Gastrocnemius medialis (tissue), 4 donors: Measurements from ENCODE around the gene NCAN. TPM values are rescaled to one million over a fixed set of nuclear protein-coding genes. Genes with fewer than 3 reads are reported as not detected.

Experiments used
- ATAC-seq, 2 donors: fragments of 150-250 bp; one replicate each; pipeline ENCODE4 v1.9.1; 2016
- DNase-seq, 2 donors: peaks; one replicate each; pipeline ENCODE4 v3.0.0-alpha.2; 2019
- H3K27ac ChIP-seq, 4 donors: fragments of 200-600 bp; sonication (generic); 1 replicate in 1 of 4; 2 replicates in 3 of 4; pipeline ENCODE4 v1.5.1; 2016 to 2018; ENCODE audit warnings: mild to moderate bottlenecking in 2 of 4, moderate library complexity in 1 of 4
- H3K27me3 ChIP-seq, 3 donors: fragments of 200-600 bp; sonication (generic) in 2 of 3; 1 replicate in 1 of 3; 2 replicates in 2 of 3; pipeline versions ENCODE4 v1.5.1 to v1.6.0; 2016 to 2019; ENCODE audit warnings: mild to moderate bottlenecking in 1 of 3, moderate library complexity in 1 of 3
- H3K36me3 ChIP-seq, 2 donors: fragments of 200-600 bp; sonication (generic) in 1 of 2; one replicate each; pipeline ENCODE4 v1.5.1; 2017 to 2018
- H3K4me1 ChIP-seq, 2 donors: fragments of 200-600 bp; sonication (generic) in 1 of 2; one replicate each; pipeline ENCODE4 v1.5.1; 2016 to 2017; ENCODE audit warnings: mild to moderate bottlenecking in 2 of 2
- H3K4me3 ChIP-seq, 4 donors: fragments of 200-600 bp; sonication (generic) in 3 of 4; 1 replicate in 1 of 4; 2 replicates in 3 of 4; pipeline ENCODE4 v1.5.1; 2016 to 2019; ENCODE audit warnings: mild to moderate bottlenecking in 2 of 4
- H3K9me3 ChIP-seq, 3 donors: fragments of 200-600 bp; sonication (generic) in 2 of 3; 1 replicate in 1 of 3; 2 replicates in 2 of 3; pipeline ENCODE4 v1.5.1; 2016 to 2019
- CTCF ChIP-seq, 5 experiments: fragments of 450-650 bp in 3 of 5; fragments of 200-600 bp in 2 of 5; sonication (generic) in 2 of 5; IDR thresholded peaks in 4 of 5; conservative IDR thresholded peaks in 1 of 5; 1 replicate in 4 of 5; 2 replicates in 1 of 5; pipeline ENCODE4 v1.5.1; 2016 to 2019; ENCODE audit warnings: antibody characterized with exemption in 5 of 5, mild to moderate bottlenecking in 3 of 5, moderate library complexity in 3 of 5
- POLR2A ChIP-seq, 2 donors: fragments of 450-650 bp; IDR thresholded peaks; one replicate each; pipeline ENCODE4 v1.6.1; 2017; ENCODE audit warnings: antibody characterized with exemption in 2 of 2, mild to moderate bottlenecking in 2 of 2, moderate library complexity in 2 of 2
- in situ Hi-C, 4 donors: fragments of 200-750 bp; cut with MboI; loops; one replicate each; pipeline versions ENCODE4 v1.15.0 to v1.8.0; 2017; ENCODE audit warnings: low sequenced_read_pairs in 4 of 4
- intact Hi-C: fragments of 100-400 bp; cut with DNase I; formaldehyde crosslinking; loops from one replicate; pipeline ENCODE4 v1.15.1; 2023; ENCODE audit warnings: low total_unique reads
- total RNA-seq, 4 donors: library from RNA; depleted of rRNA; stranded (reverse); fragments of >200 nt; gene quantifications; one replicate each; pipeline versions ENCODE4 v1.1.0 to v1.2.3, GENCODE V29; 2016

Gene NCAN
- total RNA-seq, 4 donors from 2014 or later = not detected

- H3K27me3 ChIP-seq = no peaks in the 10 kb centered on the region
- H3K27ac ChIP-seq = no peak overlapping the region
- TF ChIP-seq POLR2A (IDR thresholded peaks at IDR 0.05) = no peak
- intact Hi-C loops (no loop called here), in situ Hi-C loops (no loop called here)
- H3K9me3 ChIP-seq = no peaks in the 10 kb centered on the region
- DNase-seq = no peak
- ATAC-seq = no peak
- no peaks in the 10 kb centered on the region for H3K4me1 ChIP-seq
- peaks cover 0 to 43% of the 10 kb centered on the region in 2 donors for H3K36me3 ChIP-seq
- H3K4me3 ChIP-seq = no peak overlapping the region
These were observed 80.8 kb downstream of the NCAN start for GRCh38 chr19:19292607-19293006.

- no peaks in the 10 kb centered on the region for H3K27me3 ChIP-seq
- intact Hi-C loops = no loop called here
- no peak for DNase-seq
- H3K36me3 ChIP-seq = peaks cover 0 to 22% of the 10 kb centered on the region in 2 donors
- in situ Hi-C loops = no loop called here
- TF ChIP-seq POLR2A (IDR thresholded peaks at IDR 0.05) (no peak), CTCF (IDR thresholded peaks at IDR 0.05 in 4 of 5, conservative IDR thresholded peaks at IDR 0.05 in 1 of 5) (no peak)
- no peaks in the 10 kb centered on the region for H3K4me1 ChIP-seq
- no peak overlapping the region for H3K4me3 ChIP-seq
- ATAC-seq = no peak
- H3K27ac ChIP-seq = no peak overlapping the region
- H3K9me3 ChIP-seq = no peaks in the 10 kb centered on the region
These were observed 83.2 kb downstream of the NCAN start for GRCh38 chr19:19294914-19295313.

- DNase-seq (no peak), ATAC-seq (peak in 1 of 2 donors; percentile 44)
- peaks cover 0 to 35% of the 10 kb centered on the region in 2 donors for H3K36me3 ChIP-seq
- H3K4me1 ChIP-seq = no peaks in the 10 kb centered on the region
- intact Hi-C loops = no loop called here
- in situ Hi-C loops = no loop called here
- no peak overlapping the region for H3K27ac ChIP-seq
- no peak overlapping the region for H3K4me3 ChIP-seq
- no peaks in the 10 kb centered on the region for H3K27me3 ChIP-seq
- TF ChIP-seq POLR2A (IDR thresholded peaks at IDR 0.05) = no peak
- no peak for TF ChIP-seq CTCF (IDR thresholded peaks at IDR 0.05 in 4 of 5, conservative IDR thresholded peaks at IDR 0.05 in 1 of 5)
- H3K9me3 ChIP-seq = no peaks in the 10 kb centered on the region
These were observed 85.4 kb downstream of the NCAN start for GRCh38 chr19:19296953-19297689.

- no peaks in the 10 kb centered on the region for H3K9me3 ChIP-seq
- DNase-seq (peak in 1 of 2 donors; percentile 29), ATAC-seq (peak in 1 of 2 donors; percentile 41)
- intact Hi-C loops (no loop called here), in situ Hi-C loops (no loop called here)
- no peaks in the 10 kb centered on the region for H3K4me1 ChIP-seq
- peaks cover 0 to 36% of the 10 kb centered on the region in 2 donors for H3K36me3 ChIP-seq
- TF ChIP-seq CTCF (IDR thresholded peaks at IDR 0.05 in 4 of 5, conservative IDR thresholded peaks at IDR 0.05 in 1 of 5) (no peak), POLR2A (IDR thresholded peaks at IDR 0.05) (no peak)
- no peak overlapping the region for H3K27ac ChIP-seq
- H3K4me3 ChIP-seq = no peak overlapping the region
- no peaks in the 10 kb centered on the region for H3K27me3 ChIP-seq
These were observed 86.0 kb downstream of the NCAN start for GRCh38 chr19:19297759-19298158.

GRCh38 chr19:19300613-19301012 lies 88.9 kb downstream of the NCAN start:
- TF ChIP-seq CTCF (IDR thresholded peaks at IDR 0.05 in 4 of 5, conservative IDR thresholded peaks at IDR 0.05 in 1 of 5) (no peak), POLR2A (IDR thresholded peaks at IDR 0.05) (no peak)
- peaks cover 0 to 43% of the 10 kb centered on the region in 2 donors for H3K36me3 ChIP-seq
- ATAC-seq (no peak), DNase-seq (no peak)
- no peaks in the 10 kb centered on the region for H3K4me1 ChIP-seq
- intact Hi-C loops = no loop called here
- in situ Hi-C loops = no loop called here
- no peak overlapping the region for H3K4me3 ChIP-seq
- no peak overlapping the region for H3K27ac ChIP-seq
- H3K27me3 ChIP-seq = no peaks in the 10 kb centered on the region
- no peaks in the 10 kb centered on the region for H3K9me3 ChIP-seq

Other genes starting within 250 kb of the NCAN start
- 10 to 100 TPM; 24.6 to 38.2 (median 32.8) TPM for gene SUGP2, start 178.4 kb upstream of the NCAN start, total RNA-seq
- 10 to 100 TPM; 18.2 to 35.7 (median 25.2) TPM for gene ARMC6, start 178.4 kb upstream of the NCAN start, total RNA-seq
- 10 to 100 TPM; 12.3 to 85.3 (median 37.1) TPM for gene SLC25A42, start 148.0 kb upstream of the NCAN start, total RNA-seq
- gene TMEM161A, start 73.5 kb upstream of the NCAN start, total RNA-seq = 10 to 100 TPM; 30.1 to 52.1 (median 42.8) TPM
- 1 to 10 TPM in 1 of 4 donors, under 1 TPM in 1, not detected in 2; 0.68 to 1.6 TPM for gene MEF2B, start 41.7 kb upstream of the NCAN start, total RNA-seq
- 10 to 100 TPM; 11.2 to 17.2 (median 13.3) TPM for gene BORCS8, start 19.8 kb upstream of the NCAN start, total RNA-seq
- gene RFXANK, start 19.7 kb upstream of the NCAN start, total RNA-seq = 10 to 100 TPM; 25.5 to 44.1 (median 35.1) TPM
- gene NR2C2AP, start 8.5 kb upstream of the NCAN start, total RNA-seq = 10 to 100 TPM in 2 of 4 donors, 1 to 10 TPM in 2; 4.7 to 19.0 (median 11.5) TPM
- gene TM6SF2, start 61.3 kb downstream of the NCAN start, total RNA-seq = under 1 TPM in 2 of 4 donors, not detected in 2; 0.70 to 0.98 TPM
- gene SUGP1, start 108.6 kb downstream of the NCAN start, total RNA-seq = 10 to 100 TPM; 29.7 to 51.0 (median 39.8) TPM
- gene MAU2, start 108.9 kb downstream of the NCAN start, total RNA-seq = 10 to 100 TPM; 31.3 to 48.5 (median 41.7) TPM
- 10 to 100 TPM; 17.7 to 51.4 (median 40.1) TPM for gene GATAD2A, start 193.7 kb downstream of the NCAN start, total RNA-seq